Common myeloid progenitor, CD34-positive (primary cell): ENCODE measurements around the gene DMRTC2.

Source experiments
- CTCF ChIA-PET: fragments of 350-600 bp; sonication (Branson Sonifier 250); formaldehyde crosslinking; loops from one replicate; lab custom pipeline; 2021; ENCODE audit warnings: antibody characterized with exemption; lab: Charles Lee
- POLR2A ChIA-PET: fragments of 350-600 bp; sonication (Branson Sonifier 250); formaldehyde crosslinking; loops from one replicate; lab custom pipeline; 2021; ENCODE audit warnings: antibody characterized with exemption; lab: Charles Lee
- DNase-seq, 3 donors: peaks; one replicate each; pipeline versions ENCODE4 v3.0.0 to v3.0.0-alpha.2; 2013
- H3K27ac ChIP-seq, 2 experiments: 1 replicate in 1 of 2; 2 replicates in 1 of 2; pipeline ENCODE4 v1.7.0; 2013; ENCODE audit warnings: inconsistent platforms in 2 of 2, low read length in 2 of 2, mild to moderate bottlenecking in 2 of 2, low read depth in 1 of 2, moderate library complexity in 1 of 2; ENCODE audit not compliant: severe bottlenecking in 2 of 2, insufficient read depth in 1 of 2, poor library complexity in 1 of 2
- H3K27me3 ChIP-seq, 5 experiments: replicated peaks in 2 of 5; 1 replicate in 3 of 5; 2 replicates in 2 of 5; pipeline versions ENCODE4 v1.6.1 to v1.7.0; 2013; ENCODE audit warnings: low read length in 4 of 5, mild to moderate bottlenecking in 2 of 5, moderate library complexity in 2 of 5, inconsistent platforms in 1 of 5; ENCODE audit not compliant: insufficient read depth in 5 of 5, control insufficient read depth in 4 of 5
- H3K36me3 ChIP-seq, 4 experiments: 1 replicate in 2 of 4; 2 replicates in 2 of 4; pipeline versions ENCODE4 v1.6.1 to v1.7.0; 2013; ENCODE audit warnings: low read length in 3 of 4, control low read depth in 1 of 4, mild to moderate bottlenecking in 1 of 4; ENCODE audit not compliant: control insufficient read depth in 4 of 4, insufficient read depth in 4 of 4
- H3K4me1 ChIP-seq, 4 experiments: 1 replicate in 3 of 4; 2 replicates in 1 of 4; pipeline versions ENCODE4 v1.6.1 to v1.7.1; 2013; ENCODE audit warnings: low read length in 3 of 4, mild to moderate bottlenecking in 3 of 4, control low read depth in 1 of 4, inconsistent platforms in 1 of 4, moderate library complexity in 1 of 4; ENCODE audit not compliant: control insufficient read depth in 4 of 4, insufficient read depth in 4 of 4; ENCODE audit errors: control extremely low read depth in 1 of 4
- H3K4me3 ChIP-seq, 7 experiments: 1 replicate in 4 of 7; 2 replicates in 3 of 7; pipeline versions ENCODE4 v1.5.1 to v1.7.0; 2013; ENCODE audit warnings: mild to moderate bottlenecking in 7 of 7, low read length in 6 of 7, moderate library complexity in 6 of 7, inconsistent platforms in 2 of 7, low read depth in 2 of 7, control low read depth in 1 of 7; ENCODE audit not compliant: insufficient read depth in 4 of 7, control insufficient read depth in 1 of 7; ENCODE audit errors: extremely low read depth in 1 of 7
- H3K9me3 ChIP-seq, 5 experiments: 1 replicate in 4 of 5; 2 replicates in 1 of 5; pipeline versions ENCODE4 v1.6.1 to v1.7.1; 2013; ENCODE audit warnings: low read length in 4 of 5, mild to moderate bottlenecking in 2 of 5, inconsistent platforms in 1 of 5, low read depth in 1 of 5, moderate library complexity in 1 of 5; ENCODE audit not compliant: control insufficient read depth in 4 of 5, insufficient read depth in 2 of 5; ENCODE audit errors: control extremely low read depth in 1 of 5
- WGBS: methylation state at CpG from one replicate; pipeline ENCODE4 v1.1.5; 2013; ENCODE audit not compliant: insufficient coverage; 5-methylcytosine and 5-hydroxymethylcytosine counted together

DMRTC2 gene

DNA sequence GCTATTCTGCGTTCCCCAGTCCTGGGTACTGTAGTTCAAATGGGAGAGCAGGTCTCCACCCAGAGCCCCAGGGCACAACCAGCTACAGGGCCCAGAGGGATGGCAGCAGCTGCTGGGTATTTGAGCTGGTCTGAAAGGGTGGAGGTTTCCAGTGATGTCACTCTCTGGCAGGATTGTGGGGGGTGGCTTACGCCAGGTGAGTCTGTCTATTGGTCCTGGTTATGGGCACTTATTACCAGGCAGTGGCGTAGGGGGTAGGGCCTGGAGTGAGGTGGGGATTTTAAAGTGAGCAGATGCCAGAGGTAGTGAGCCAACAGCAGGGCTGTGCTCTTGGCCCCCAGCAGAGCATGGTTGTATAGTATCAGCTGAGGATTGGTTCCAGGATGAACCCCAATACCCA is 21.4 kb downstream of the DMRTC2 start:
- 100% methylated on average over 2 of the region's 3 CpGs for WGBS
- ChIA-PET CTCF (interaction anchor here (0.8 to 1.3 kb wide), 4 partner anchors 24 to 171 kb away, joined by 3 to 6 read pairs (median 3); no protein-coding TSS in a partner anchor), POLR2A (interaction anchor here (0.6 kb wide), 1 partner anchor 12 kb away, joined by 3 read pairs; no protein-coding TSS in a partner anchor)
- no peak overlapping the region for H3K4me3 ChIP-seq
- peaks cover 16 to 89% (median 72%) of the 10 kb centered on the region in 4 experiments for H3K4me1 ChIP-seq
- no peaks in the 10 kb centered on the region for H3K9me3 ChIP-seq
- H3K36me3 ChIP-seq: peaks cover 15 to 85% (median 67%) of the 10 kb centered on the region in 4 experiments
- no peak for DNase-seq
- H3K27me3 ChIP-seq: no peaks in the 10 kb centered on the region
- H3K27ac ChIP-seq: peak overlapping the region in 1 of 2 experiments; percentile 60

DNA sequence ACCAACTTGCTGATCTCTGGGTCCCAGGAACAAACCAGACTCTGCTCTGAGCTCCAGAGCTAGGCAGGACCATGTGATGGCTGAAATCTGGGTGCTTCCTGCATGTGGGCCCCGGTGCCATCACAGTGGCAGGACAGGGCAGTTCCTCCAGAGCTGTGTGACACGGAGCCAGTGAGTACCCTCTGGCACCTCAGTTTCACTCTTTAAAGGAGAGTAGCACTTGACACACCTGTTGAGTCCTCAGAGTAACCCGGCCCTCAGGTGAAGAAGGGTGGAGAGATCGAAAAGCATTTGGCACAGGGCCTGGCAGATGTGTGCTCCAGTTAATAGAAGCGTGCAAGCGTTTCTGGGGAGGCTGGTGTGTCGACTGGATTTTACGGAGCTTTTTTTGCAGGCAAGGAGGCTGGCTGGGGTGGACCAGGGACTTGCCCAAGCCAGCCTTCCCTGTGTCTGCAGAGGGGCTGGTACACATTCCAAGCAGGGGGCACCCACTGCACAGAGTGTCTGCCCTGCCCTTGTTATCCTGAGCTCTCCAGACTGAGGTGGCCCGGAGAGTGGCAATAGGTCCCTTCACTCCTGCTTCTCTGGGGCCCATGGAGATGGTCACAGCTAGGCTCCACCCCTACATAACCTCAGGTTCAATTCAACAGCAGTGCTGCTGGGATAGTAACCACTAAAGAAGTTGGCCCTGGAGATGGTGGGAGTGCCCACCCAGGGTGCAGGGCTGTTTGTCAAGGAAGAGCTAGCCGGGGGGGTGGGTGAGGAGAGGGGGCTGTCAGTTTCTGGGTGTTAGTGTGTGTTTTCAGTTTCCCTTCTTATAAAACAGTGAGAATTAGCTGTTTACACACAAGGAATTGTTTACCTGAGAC is 23.5 kb downstream of the DMRTC2 start:
- Histone ChIP-seq H3K27ac (peak overlapping the region; percentile 4 to 67), H3K4me1 (peaks cover 9 to 89% (median 72%) of the 10 kb centered on the region in 4 experiments), H3K27me3 (no peaks in the 10 kb centered on the region), H3K9me3 (no peaks in the 10 kb centered on the region), H3K36me3 (peaks cover 15 to 73% (median 52%) of the 10 kb centered on the region in 4 experiments), H3K4me3 (no peak overlapping the region)
- CTCF ChIA-PET: interaction anchor here (0.5 to 1.6 kb wide), 7 partner anchors 9 to 76 kb away, joined by 3 to 5 read pairs (median 3); partner anchors contain the start of gene RPS19
- POLR2A ChIA-PET: no interaction called here
- WGBS: 83% methylated on average over 7 of the region's 10 CpGs
- no peak for DNase-seq

DNA sequence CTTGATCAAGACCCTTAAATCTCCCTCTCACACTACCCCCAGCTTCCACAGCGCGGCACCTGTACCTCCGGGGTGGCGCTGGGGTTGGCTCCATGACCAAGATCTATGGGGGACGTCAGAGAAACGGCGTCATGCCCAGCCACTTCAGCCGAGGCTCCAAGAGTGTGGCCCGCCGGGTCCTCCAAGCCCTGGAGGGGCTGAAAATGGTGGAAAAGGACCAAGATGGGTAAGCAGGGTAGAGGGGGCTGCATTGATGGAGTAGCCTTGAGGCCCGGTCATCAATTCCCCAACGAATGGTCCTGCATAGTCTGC is 24.1 kb downstream of the DMRTC2 start:
- no peak for DNase-seq
- ChIA-PET CTCF (interaction anchor here (0.5 to 1.6 kb wide), 7 partner anchors 9 to 75 kb away, joined by 3 to 5 read pairs (median 3); partner anchors contain the start of gene RPS19), POLR2A (no interaction called here)
- WGBS: 93% methylated on average over 10 of the region's 12 CpGs
- no peaks in the 10 kb centered on the region for H3K27me3 ChIP-seq
- H3K9me3 ChIP-seq: no peaks in the 10 kb centered on the region
- no peak overlapping the region for H3K4me3 ChIP-seq
- peaks cover 9 to 87% (median 71%) of the 10 kb centered on the region in 4 experiments for H3K4me1 ChIP-seq
- H3K27ac ChIP-seq: peak overlapping the region in 1 of 2 experiments; percentile 67
- peaks cover 15 to 68% (median 49%) of the 10 kb centered on the region in 4 experiments for H3K36me3 ChIP-seq

DNA sequence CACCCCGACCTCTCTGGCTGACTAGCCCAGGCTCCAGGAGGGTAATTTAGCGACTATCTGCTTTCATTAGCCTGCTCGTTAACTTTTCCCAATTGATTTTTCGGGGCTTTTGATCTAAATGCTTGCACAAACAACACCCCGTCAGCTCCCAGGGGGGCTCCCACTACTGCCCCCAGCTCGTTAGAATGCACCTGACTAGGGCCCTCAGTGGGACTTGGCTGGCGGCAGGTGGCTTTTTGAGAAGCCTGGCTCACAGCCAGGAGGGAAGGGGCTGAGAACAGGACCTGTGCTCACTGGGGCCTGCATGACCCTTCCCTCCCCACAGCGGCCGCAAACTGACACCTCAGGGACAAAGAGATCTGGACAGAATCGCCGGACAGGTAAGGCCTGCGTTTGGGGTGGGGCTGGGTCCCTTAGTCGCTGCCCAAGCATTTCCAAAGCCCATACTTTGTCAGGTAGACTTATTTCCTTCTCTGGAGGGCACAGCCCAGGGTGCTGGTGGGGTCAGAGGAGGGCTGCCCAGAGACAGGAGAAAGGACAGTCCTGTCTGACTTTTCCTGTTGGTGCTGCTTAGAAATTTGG is 24.6 kb downstream of the DMRTC2 start:
- no peaks in the 10 kb centered on the region for H3K9me3 ChIP-seq
- H3K27ac ChIP-seq: peak overlapping the region in 1 of 2 experiments; percentile 67
- DNase-seq: no peak
- WGBS: 98% methylated on average over 11 of the region's 13 CpGs
- H3K4me1 ChIP-seq: peaks cover 9 to 82% (median 68%) of the 10 kb centered on the region in 4 experiments
- no peaks in the 10 kb centered on the region for H3K27me3 ChIP-seq
- ChIA-PET CTCF (interaction anchor here (0.5 to 4.8 kb wide), 6 partner anchors 8 to 74 kb away, joined by 3 to 48 read pairs (median 4); partner anchors contain the start of gene RPS19), POLR2A (no interaction called here)
- no peak overlapping the region for H3K4me3 ChIP-seq
- H3K36me3 ChIP-seq: peaks cover 9 to 63% (median 44%) of the 10 kb centered on the region in 4 experiments

- H3K9me3 ChIP-seq: no peaks in the 10 kb centered on the region
- H3K36me3 ChIP-seq: peaks cover 5 to 54% (median 35%) of the 10 kb centered on the region in 4 experiments
- no peak for DNase-seq
- no CpG with 5 or more reads among the region's 3 CpGs for WGBS
- POLR2A ChIA-PET: interaction anchor here (1.1 kb wide), 1 partner anchor 10 kb away, joined by 6 read pairs; the partner anchor contains the start of gene RPS19
- H3K27me3 ChIP-seq: no peaks in the 10 kb centered on the region
- peak overlapping the region in 1 of 2 experiments; percentile 33 for H3K27ac ChIP-seq
- H3K4me1 ChIP-seq: peaks cover 10 to 81% (median 65%) of the 10 kb centered on the region in 4 experiments
- no peak overlapping the region for H3K4me3 ChIP-seq
- CTCF ChIA-PET: interaction anchor here (0.8 to 4.8 kb wide), 6 partner anchors 9 to 67 kb away, joined by 4 to 48 read pairs (median 4); partner anchors contain the start of gene RPS19
These were observed 25.6 kb downstream of the DMRTC2 start for GRCh38 chr19:41870401-41870873.

DNA sequence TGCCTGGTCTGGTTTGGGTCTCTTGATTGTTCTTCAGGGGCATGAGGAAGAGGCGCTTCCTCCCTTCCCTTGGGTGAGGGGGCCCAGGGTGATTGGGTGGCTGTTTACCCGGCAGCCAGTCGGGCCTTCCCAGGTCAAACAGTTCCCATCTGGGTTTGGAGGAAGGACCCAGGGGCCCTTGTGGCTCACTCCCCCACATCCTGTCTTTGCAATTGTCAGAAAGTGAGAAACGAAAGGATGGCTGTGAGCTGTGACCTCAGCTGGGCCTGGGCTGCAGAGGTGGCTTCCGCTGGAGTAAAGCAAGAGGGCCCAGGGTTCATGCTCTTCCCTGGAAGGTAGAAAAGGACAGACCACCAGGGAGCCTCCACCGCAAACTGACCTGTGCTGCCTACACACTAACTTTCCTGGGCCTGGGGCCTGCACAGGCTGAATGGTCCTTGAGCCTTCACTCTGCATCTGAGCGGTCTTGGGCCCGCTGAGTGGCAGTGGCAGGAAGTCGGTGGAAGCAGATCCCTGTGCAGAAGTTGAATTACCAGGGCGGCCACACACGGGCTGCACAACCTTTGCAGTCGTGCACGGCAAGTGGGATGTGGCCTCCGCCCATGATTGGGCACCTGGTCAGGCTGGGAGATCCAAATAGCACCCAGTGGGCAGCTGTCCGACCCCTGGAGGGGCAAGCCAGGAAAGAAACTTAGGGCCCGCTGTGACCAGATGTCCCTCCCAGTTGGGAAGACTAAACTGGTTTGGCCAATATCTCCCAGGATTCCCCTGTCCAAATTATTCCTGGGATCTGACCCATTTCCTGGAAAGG is 26.9 kb downstream of the DMRTC2 start:
- H3K27me3 ChIP-seq: no peaks in the 10 kb centered on the region
- peak overlapping the region in 5 of 7 experiments; percentile 9 to 36 (median 16) for H3K4me3 ChIP-seq
- H3K27ac ChIP-seq: peak overlapping the region; percentile 19 to 29
- H3K9me3 ChIP-seq: no peaks in the 10 kb centered on the region
- peak; percentile 64 to 83 (median 80) for DNase-seq
- ChIA-PET POLR2A (interaction anchor here (1.4 kb wide), 1 partner anchor 11 kb away, joined by 8 read pairs; the partner anchor contains the start of gene RPS19), CTCF (interaction anchor here (0.8 to 7.9 kb wide), 13 partner anchors 10 to 86 kb away, joined by 4 to 82 read pairs (median 11); partner anchors contain the start of genes RABAC1 and RPS19)
- H3K4me1 ChIP-seq: peaks cover 17 to 88% (median 72%) of the 10 kb centered on the region in 4 experiments
- H3K36me3 ChIP-seq: peaks cover 3 to 45% (median 31%) of the 10 kb centered on the region in 4 experiments
- 3% methylated on average over 15 of the region's 16 CpGs for WGBS
